Natural killer cell (primary cell): ENCODE results near the gene KCNT1. TPM values are rescaled to one million over a fixed set of nuclear protein-coding genes. Genes with fewer than 3 reads are reported as not detected.

ENCODE experiments used
- ATAC-seq, 3 donors: fragments of 150-1000 bp in 2 of 3; fragments of 200-7000 bp in 1 of 3; cut with Tn5 transposase; 1 replicate in 1 of 3; 2 replicates in 2 of 3; pipeline ENCODE4 v1.10.0; 2021; ENCODE audit warnings: mild to moderate bottlenecking in 2 of 3, moderate library complexity in 2 of 3
- DNase-seq, 2 donors: peaks; one replicate each; pipeline versions ENCODE4 v3.0.0 to v3.0.0-alpha.2; 2013 to 2021; ENCODE audit warnings: mixed read lengths in 1 of 2
- H3K27ac ChIP-seq: one replicate; pipeline ENCODE4 v1.5.1; 2013; ENCODE audit warnings: mild to moderate bottlenecking, low read length
- H3K27me3 ChIP-seq: one replicate; pipeline ENCODE4 v1.6.1; 2013; ENCODE audit warnings: low read length; ENCODE audit not compliant: control insufficient read depth, insufficient read depth
- H3K36me3 ChIP-seq: one replicate; pipeline ENCODE4 v1.6.1; 2013; ENCODE audit warnings: low read length; ENCODE audit not compliant: control insufficient read depth, insufficient read depth
- H3K4me1 ChIP-seq: one replicate; pipeline ENCODE4 v1.6.1; 2013; ENCODE audit warnings: low read length; ENCODE audit not compliant: control insufficient read depth, insufficient read depth
- H3K4me3 ChIP-seq: one replicate; pipeline ENCODE4 v1.5.1; 2013; ENCODE audit warnings: low read length
- H3K9me3 ChIP-seq: one replicate; pipeline ENCODE4 v1.6.1; 2013; ENCODE audit warnings: low read length; ENCODE audit not compliant: control insufficient read depth, insufficient read depth
- H3K27ac Mint-ChIP-seq, 2 donors: one replicate each; pipeline ENCODE4 v1.8.0; 2022; ENCODE audit warnings: mild to moderate bottlenecking in 2 of 2, mixed read lengths in 2 of 2, moderate library complexity in 1 of 2
- H3K27me3 Mint-ChIP-seq, 2 donors: one replicate each; pipeline ENCODE4 v1.8.0; 2022; ENCODE audit warnings: low read depth in 2 of 2, mixed read lengths in 2 of 2
- H3K36me3 Mint-ChIP-seq: one replicate; pipeline ENCODE4 v1.8.0; 2022; ENCODE audit warnings: mixed read lengths
- H3K4me1 Mint-ChIP-seq, 2 donors: one replicate each; pipeline ENCODE4 v1.8.0; 2022; ENCODE audit warnings: mixed read lengths in 2 of 2
- H3K4me3 Mint-ChIP-seq: one replicate; pipeline ENCODE4 v1.8.0; 2022; ENCODE audit warnings: mild to moderate bottlenecking, moderate library complexity, mixed read lengths
- H3K9me3 Mint-ChIP-seq, 2 donors: one replicate each; pipeline ENCODE4 v1.8.0; 2022; ENCODE audit warnings: mixed read lengths in 2 of 2
- WGBS: methylation state at CpG from one replicate; pipeline ENCODE4 v1.1.7; 2013; ENCODE audit warnings: missing lambda C conversion rate; ENCODE audit not compliant: insufficient coverage; 5-methylcytosine and 5-hydroxymethylcytosine counted together
- intact Hi-C: fragments of 100-400 bp; cut with micrococcal nuclease; formaldehyde crosslinking; loops from one replicate; pipeline ENCODE4 v1.14.2; 2022
- total RNA-seq, 4 donors: library from RNA; stranded (reverse); fragments of 120-200 nt in 1 of 4; gene quantifications; one replicate each; pipeline versions ENCODE4 v1.2.3 to v1.2.4, GENCODE V29; 2013 to 2022
- TF ChIP-seq, protein P1 (sequence below): fragments of 200-600 bp; IDR thresholded peaks from one replicate; pipeline ENCODE4 v1.8.0; 2022; ENCODE audit warnings: antibody characterized with exemption

The KCNT1 gene
- total RNA-seq, 3 donors from 2014 or later (not counting 1 experiment from before 2014, with no cell fraction given): 0.52 to 1.2 (median 0.88) TPM

DNA sequence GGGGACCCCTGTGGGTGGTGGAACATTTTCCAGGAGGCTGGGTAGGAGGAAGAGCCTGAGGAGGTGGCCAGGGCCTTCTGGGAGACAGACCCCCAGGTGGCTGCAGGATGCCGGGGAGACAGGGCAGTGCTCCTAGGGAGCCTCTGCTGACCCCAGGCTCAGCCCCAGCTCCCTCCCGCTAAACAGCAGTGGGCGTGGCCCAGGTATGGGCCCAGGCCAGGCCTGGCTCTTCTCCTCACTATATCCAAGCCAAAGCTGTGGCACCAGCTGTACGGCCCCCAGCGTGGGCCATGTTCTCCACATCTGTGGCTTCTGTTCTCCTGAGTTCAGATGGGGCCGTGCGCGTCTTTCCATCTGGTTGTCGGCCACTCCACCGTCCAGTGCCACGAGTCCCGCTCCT, 58.5 kb downstream of the KCNT1 start:
- Mint-ChIP-seq H3K27me3 (no peaks in the 10 kb centered on the region), H3K4me3 (no peak overlapping the region), H3K36me3 (no peaks in the 10 kb centered on the region), H3K9me3 (no peaks in the 10 kb centered on the region), H3K27ac (no peak overlapping the region), H3K4me1 (peaks cover 0 to 10% of the 10 kb centered on the region in 2 donors)
- Histone ChIP-seq H3K4me3 (no peak overlapping the region), H3K4me1 (no peaks in the 10 kb centered on the region), H3K27ac (no peak overlapping the region), H3K36me3 (no peaks in the 10 kb centered on the region), H3K9me3 (peaks cover 1% of the 10 kb centered on the region), H3K27me3 (no peaks in the 10 kb centered on the region)
- intact Hi-C loops: no loop called here
- ATAC-seq (no peak), DNase-seq (no peak)
- TF ChIP-seq, protein P1, sequence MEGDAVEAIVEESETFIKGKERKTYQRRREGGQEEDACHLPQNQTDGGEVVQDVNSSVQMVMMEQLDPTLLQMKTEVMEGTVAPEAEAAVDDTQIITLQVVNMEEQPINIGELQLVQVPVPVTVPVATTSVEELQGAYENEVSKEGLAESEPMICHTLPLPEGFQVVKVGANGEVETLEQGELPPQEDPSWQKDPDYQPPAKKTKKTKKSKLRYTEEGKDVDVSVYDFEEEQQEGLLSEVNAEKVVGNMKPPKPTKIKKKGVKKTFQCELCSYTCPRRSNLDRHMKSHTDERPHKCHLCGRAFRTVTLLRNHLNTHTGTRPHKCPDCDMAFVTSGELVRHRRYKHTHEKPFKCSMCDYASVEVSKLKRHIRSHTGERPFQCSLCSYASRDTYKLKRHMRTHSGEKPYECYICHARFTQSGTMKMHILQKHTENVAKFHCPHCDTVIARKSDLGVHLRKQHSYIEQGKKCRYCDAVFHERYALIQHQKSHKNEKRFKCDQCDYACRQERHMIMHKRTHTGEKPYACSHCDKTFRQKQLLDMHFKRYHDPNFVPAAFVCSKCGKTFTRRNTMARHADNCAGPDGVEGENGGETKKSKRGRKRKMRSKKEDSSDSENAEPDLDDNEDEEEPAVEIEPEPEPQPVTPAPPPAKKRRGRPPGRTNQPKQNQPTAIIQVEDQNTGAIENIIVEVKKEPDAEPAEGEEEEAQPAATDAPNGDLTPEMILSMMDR: no peak
- WGBS: 76% methylated on average over 12 of the region's 12 CpGs

DNA sequence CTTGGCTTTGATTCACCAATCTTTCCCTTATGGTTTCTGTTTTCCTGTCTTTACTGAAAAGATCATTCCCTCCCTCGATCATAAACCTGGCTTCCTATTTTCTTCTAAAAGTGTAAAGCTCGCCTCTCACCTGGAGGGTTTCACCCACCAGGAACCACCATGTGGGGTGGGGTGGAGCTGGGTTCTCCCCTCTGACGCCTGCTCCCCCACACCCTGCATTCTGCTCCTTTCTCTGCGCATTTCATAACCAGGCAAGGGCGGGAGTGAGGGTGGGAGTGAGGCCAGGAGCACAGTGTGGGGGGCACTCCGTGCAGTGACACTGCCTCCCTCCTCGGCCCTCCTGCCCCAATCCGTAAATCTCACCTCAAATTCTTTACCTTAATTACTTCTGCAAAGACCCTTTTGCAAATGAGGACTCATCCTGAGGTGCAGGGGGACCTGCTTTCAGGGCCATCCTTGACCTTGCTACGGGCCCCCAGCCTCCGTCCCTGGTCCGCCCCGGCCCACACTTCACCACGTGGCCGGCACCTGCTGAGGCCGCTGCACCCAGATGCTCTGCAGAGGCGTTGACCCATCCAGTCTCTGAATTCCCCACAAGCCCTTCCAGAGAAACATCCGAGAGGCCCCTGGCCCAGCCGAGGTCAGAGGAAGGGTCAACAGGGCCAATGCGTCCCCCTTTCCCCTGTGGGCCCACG, 59.3 kb downstream of the KCNT1 start:
- H3K4me1 Mint-ChIP-seq: peaks cover 0 to 10% of the 10 kb centered on the region in 2 donors

DNA sequence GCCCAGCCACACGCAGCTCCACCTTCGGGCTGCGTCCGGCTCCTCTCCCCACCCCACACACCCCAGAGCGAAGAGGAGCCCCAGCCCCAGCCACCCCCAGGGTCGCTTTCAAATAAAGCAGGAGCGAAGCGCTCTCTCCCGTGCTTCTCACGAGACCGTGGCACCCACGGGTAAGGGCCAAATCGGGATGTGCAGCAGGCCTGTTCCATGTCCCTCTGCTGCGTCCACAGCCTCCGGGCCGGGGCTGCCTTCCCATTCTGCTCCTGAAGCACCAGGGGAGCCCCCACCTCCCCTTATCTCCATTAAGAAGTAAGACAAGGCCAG, 59.8 kb downstream of the KCNT1 start:
- DNase-seq (no peak), ATAC-seq (no peak)
- H3K27ac Mint-ChIP-seq: no peak overlapping the region
- intact Hi-C loops: no loop called here
- H3K36me3 Mint-ChIP-seq: no peaks in the 10 kb centered on the region
- WGBS: 88% methylated on average over 16 of the region's 16 CpGs
- Histone ChIP-seq H3K27ac (no peak overlapping the region), H3K4me3 (no peak overlapping the region), H3K36me3 (no peaks in the 10 kb centered on the region), H3K27me3 (no peaks in the 10 kb centered on the region), H3K4me1 (no peaks in the 10 kb centered on the region), H3K9me3 (peaks cover 15% of the 10 kb centered on the region)
- TF ChIP-seq, protein P1: no peak
- no peaks in the 10 kb centered on the region for H3K27me3 Mint-ChIP-seq
- peaks cover 0 to 10% of the 10 kb centered on the region in 2 donors for H3K4me1 Mint-ChIP-seq
- H3K9me3 Mint-ChIP-seq: no peaks in the 10 kb centered on the region
- H3K4me3 Mint-ChIP-seq: no peak overlapping the region

More for the DNA sequence above, 59.3 kb downstream of the KCNT1 start:
- Histone ChIP-seq H3K4me1 (no peaks in the 10 kb centered on the region), H3K9me3 (peaks cover 9% of the 10 kb centered on the region), H3K4me3 (no peak overlapping the region), H3K27ac (no peak overlapping the region), H3K27me3 (no peaks in the 10 kb centered on the region), H3K36me3 (no peaks in the 10 kb centered on the region)
- no peaks in the 10 kb centered on the region for H3K27me3 Mint-ChIP-seq
- H3K9me3 Mint-ChIP-seq: no peaks in the 10 kb centered on the region
- TF ChIP-seq, protein P1: no peak
- intact Hi-C loops: no loop called here
- DNase-seq: no peak
- H3K4me3 Mint-ChIP-seq: no peak overlapping the region
- H3K27ac Mint-ChIP-seq: no peak overlapping the region
- ATAC-seq: no peak
- 84% methylated on average over 16 of the region's 20 CpGs for WGBS
- no peaks in the 10 kb centered on the region for H3K36me3 Mint-ChIP-seq

DNA sequence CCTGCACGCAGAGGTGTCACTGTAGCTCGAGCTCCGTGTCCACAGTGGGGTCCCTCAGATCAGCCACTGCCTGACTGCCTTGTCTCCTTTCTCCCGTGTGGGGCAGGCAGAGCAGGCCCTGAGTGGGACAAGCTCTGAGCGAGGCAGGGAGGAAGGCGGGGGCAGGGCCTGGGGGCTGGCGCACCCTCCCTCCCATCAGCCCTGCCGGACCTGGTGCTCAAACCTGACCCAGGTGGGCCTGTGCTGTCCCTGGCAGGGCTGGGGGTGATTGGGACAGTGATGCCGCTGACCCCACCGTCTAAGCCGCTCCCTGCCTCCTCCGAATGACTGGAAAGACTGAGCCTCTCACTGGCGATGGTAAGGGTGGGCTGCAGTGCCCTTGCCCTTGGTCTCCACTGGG, 60.9 kb downstream of the KCNT1 start:
- no peaks in the 10 kb centered on the region for H3K4me1 ChIP-seq
- intact Hi-C loops: no loop called here
- H3K27me3 ChIP-seq: no peaks in the 10 kb centered on the region
- no peak overlapping the region for H3K4me3 ChIP-seq
- H3K4me3 Mint-ChIP-seq: no peak overlapping the region
- no peaks in the 10 kb centered on the region for H3K27me3 Mint-ChIP-seq
- no peak overlapping the region for H3K27ac ChIP-seq
- no peaks in the 10 kb centered on the region for H3K36me3 Mint-ChIP-seq
- peaks cover 15% of the 10 kb centered on the region for H3K9me3 ChIP-seq
- TF ChIP-seq, protein P1: no peak
- ATAC-seq: no peak
- WGBS: 87% methylated on average over 13 of the region's 13 CpGs
- DNase-seq: no peak
- no peaks in the 10 kb centered on the region for H3K36me3 ChIP-seq
- no peak overlapping the region for H3K27ac Mint-ChIP-seq
- H3K4me1 Mint-ChIP-seq: peaks cover 0 to 10% of the 10 kb centered on the region in 2 donors
- no peaks in the 10 kb centered on the region for H3K9me3 Mint-ChIP-seq
